HG03139 (cell line): Measurements from ENCODE around the gene EHHADH.
"Not testable (repeated sequence)": the region's sequence is repeated elsewhere in the genome, so short reads cannot be mapped to it uniquely, and the experiment has no call there.

Experiments used
- ATAC-seq: cut with Tn5 transposase; IDR thresholded peaks from one replicate; pipeline ENCODE4 v1.9.1; 2021; ENCODE audit not compliant: unreplicated experiment

EHHADH gene

DNA sequence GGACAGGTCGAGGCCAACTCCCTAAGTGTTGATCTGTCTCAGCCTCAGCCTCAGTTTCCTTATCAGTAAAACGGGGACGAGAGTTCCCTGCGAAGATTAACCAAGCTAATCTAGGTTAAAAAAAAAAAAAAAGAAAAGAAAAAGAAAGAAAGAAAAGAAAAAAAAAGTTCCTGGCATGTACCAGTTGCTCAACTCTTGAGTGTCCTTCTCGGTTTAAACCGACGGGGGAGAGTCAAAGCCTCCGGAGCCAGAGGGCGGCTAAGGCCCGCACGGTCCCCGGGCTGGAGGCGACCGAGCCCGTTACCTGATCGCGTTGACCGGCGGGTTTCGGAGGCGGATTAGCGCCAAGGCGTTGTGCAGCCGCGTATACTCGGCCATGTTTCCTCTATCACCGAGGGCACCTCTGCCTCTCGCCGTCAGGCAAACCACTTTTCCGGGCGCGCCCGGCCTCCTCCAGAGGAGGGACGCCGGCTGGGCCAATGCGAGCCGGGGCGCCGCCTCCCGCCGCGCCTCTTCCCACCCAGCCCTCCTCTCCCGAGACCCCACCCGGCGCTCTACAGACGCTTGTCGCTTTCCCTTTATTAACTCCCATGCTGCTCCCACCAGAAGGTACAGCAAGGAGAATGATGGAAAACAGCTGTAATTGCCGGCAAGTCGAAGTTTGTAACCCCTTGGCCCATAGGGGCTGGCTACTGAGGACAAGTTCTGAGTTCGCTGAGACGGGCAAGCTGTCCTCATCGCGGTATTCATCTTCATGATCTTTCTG, at the start of gene EHHADH:
TSS of gene EHHADH (minus strand) at position 405 of the 766 bp plus-strand sequence. CDS start at position 378, 27 bp downstream.
- peak; percentile 77 for ATAC-seq

DNA sequence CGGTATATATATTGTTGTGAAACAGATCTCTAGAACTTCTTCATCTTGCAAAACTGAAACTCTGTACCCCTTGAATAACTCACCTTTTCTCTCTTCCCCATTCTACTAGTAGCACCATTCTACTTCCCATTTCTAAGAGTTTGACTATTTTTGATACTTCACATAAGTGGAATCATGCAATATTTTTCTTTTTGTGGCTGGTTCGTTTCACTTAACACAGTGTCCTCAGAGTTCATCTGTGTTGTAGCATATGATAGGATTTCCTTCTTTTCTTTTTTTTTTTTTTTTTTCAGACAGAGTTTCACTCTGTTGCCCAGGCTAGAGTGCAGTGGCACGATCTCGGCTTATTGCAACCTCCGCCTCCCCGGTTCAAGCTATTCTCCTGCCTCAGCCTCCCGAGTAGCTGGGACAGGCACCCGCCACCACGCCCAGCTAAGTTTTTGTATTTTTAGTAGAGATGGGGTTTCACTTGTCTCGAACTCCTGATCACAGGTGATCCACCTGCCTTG, 46.1 kb upstream of the EHHADH start:
- not testable (repeated sequence) for ATAC-seq

DNA sequence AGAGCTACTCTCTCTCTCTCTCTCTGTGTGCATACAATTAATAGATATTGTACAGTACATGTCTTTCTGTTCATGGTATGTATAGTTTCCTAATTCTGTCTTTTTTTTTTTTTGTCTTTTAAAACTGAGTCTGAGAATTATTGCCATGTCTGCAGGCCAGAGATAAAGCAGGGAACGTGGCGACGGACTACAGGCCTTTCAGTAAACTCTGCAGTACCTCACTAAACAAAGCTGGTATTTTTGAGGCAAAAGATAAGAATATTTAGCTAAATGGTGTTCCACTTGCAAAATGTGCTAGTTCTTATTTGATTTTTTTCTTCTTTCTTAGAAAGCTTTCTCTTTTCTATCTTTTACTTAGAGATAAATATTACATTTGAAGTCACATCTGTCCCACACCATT, 44.0 kb upstream of the EHHADH start:
- ATAC-seq, result no peak

GRCh38 chr3:185292238-185292637, 38.4 kb upstream of the EHHADH start:
- ATAC-seq, result no peak

- ATAC-seq, result no peak
These were observed 36.4 kb upstream of the EHHADH start for GRCh38 chr3:185290266-185290665.

- ATAC-seq, result no peak
These were observed 29.6 kb upstream of the EHHADH start for GRCh38 chr3:185283374-185283935.

GRCh38 chr3:185282696-185283373, 29.0 kb upstream of the EHHADH start:
- ATAC-seq, result peak; percentile 99

- ATAC-seq, result no peak
These were observed 26.9 kb upstream of the EHHADH start for GRCh38 chr3:185280572-185281365.

- ATAC-seq, result no peak
These were observed 25.8 kb upstream of the EHHADH start for GRCh38 chr3:185279587-185280138.

DNA sequence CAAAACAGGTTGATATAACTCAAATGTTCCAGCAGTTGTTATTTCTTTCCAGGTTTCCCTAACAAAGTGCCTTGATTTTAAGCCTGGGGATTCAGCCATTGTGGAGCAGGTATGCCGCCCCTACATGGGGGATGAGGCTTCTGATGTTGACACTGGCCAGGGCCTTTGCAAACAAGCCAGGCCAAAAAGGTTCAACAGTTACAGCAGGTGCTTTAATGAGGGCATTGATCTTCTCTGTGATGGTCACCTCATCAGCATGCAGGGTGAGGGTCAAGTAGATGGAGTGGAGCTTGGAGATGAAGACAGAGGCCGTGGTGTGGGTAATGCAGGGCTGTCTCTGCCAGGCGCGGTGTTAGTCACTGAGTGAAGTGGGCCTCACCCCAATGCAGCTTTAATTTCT, 22.6 kb upstream of the EHHADH start:
- ATAC-seq, result no peak

DNA sequence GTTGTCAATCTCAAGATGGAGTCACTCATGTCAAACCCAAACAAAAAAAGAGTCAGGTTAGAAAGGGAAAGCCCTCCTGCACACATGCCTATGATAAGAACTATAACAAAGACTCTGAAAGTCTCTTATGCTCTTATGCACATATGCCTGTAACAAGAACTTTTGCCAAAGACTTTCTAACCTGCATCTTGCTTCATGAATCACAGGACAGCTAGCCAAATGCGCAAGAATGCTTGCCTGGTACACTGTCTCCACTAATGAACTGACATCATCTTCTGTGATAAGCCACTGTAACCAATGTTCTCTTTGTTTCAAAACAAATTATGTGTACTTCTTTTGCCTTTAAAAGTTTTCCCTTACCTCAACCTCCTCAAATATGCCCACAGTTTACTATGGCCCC, 18.2 kb upstream of the EHHADH start:
- ATAC-seq, result no peak

DNA sequence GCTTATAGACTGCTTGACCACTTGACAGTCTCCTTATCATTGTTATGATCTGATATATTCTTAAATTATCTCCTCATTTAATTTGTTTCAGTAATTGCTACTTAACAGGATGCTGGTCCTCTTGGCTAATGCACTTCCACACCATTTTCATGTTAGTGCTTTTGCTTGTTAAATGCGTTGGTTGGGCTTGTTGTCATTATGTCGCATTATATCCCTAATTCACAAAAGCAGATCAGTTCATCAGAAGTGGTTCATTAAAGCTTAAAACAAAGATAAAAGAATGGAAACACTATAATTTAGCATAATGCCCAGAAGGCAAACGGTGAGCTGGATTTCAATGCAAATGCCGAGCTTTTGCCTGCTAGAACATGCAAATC, 17.1 kb upstream of the EHHADH start:
- no peak for ATAC-seq

DNA sequence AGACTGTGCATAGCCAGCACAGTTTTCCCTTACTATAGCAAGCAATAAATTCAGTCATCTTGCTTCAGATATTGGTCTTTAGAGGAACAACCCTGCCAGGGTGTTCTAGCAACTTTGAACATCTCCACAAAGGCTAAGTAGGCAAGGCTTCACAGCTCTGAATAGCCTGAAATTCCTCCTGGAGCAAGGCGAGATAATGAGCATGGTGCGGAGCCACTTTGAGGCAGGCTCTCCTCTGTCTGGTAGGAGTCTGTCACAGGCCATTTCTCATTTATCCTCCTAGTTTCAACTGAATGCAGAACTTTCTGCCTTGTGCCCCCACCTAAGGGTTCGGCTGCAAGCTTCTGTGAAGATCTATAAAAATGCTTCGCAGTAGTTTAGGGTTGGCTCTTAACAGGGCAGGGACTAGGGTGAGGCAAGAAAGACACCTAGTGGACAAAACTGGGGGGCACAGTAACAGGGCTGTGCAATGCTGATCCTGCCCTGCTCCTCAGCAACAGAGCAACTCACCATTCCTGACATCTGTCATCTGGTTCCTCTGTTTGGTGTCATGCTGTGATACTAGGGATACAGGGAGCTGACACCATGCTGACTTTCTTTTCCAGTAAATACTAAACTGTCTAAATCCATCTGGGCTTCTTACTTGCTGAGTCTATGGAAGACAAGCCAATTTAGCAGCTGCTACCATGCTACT, 16.6 kb upstream of the EHHADH start:
- no peak for ATAC-seq

GRCh38 chr3:185268194-185268962, 14.5 kb upstream of the EHHADH start:
- no peak for ATAC-seq

DNA sequence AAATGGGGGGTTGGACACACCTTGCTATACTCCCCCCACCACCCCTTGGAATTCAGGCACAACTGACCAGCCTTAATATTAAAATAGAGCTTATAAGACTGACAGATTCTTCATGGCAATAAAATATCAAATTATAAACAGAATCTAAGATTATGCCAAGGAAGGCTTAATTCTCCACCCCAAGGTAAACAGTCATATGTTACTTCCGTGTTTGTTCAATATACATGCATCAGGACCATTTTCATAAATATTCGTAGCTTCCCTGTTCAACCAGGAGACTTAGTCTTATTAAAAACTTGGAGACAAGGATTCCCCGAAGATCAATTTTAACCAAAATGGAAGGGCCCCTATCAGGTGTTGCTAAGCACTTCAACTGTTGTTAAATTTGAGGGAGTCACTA, 13.3 kb upstream of the EHHADH start:
- no peak for ATAC-seq

DNA sequence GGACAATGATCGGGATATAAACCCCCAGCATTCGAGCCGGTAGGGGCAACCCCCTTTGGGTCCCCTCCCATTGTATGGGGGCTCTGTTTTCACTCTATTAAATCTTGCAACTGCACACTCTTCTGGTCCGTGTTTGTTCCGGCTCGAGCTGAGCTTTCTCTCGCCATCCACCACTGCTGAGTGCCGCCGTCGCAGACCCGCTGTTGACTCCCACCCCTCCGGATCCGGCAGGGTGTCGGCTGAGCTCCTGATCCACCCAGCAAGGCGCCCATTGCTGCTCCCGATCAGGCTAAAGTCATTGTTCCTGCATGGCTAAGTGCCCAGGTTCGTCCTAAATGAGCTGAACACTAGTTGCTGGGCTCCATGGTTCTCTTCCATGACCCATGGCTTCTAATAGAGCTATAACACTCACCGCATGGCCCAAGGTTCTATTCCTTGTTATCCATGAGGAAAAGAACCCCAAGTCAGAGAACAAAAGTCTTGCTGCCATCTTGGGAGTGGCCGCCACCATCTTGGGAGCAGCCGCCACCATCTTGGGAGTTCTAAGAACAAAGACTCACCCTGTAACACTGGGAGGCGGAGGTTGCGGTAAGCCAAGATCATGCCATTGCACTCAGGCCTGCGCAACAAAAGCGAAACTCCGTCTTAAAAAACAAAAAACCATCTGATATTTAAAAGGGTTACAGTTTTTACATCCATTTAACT, 11.2 kb upstream of the EHHADH start:
- no peak for ATAC-seq

DNA sequence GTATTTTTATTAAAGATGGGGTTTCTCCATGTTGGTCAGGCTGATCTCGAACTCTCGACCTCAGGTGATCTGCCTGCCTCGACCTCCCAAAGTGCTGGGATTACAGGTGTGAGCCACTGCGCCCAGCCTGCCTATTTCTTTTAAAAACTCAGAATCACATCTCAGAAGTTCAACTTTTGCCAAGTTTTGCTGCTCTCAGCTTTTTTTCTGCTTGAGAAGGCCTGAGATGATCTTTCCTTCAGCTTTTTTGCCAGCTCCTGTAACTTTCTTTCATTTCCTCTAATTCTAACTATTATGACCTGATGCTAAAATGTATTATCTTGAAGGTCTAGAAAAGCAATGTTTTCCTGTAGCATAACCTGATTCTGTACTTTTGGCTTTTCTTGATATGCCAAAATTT, 9.6 kb upstream of the EHHADH start:
- ATAC-seq, result no peak

DNA sequence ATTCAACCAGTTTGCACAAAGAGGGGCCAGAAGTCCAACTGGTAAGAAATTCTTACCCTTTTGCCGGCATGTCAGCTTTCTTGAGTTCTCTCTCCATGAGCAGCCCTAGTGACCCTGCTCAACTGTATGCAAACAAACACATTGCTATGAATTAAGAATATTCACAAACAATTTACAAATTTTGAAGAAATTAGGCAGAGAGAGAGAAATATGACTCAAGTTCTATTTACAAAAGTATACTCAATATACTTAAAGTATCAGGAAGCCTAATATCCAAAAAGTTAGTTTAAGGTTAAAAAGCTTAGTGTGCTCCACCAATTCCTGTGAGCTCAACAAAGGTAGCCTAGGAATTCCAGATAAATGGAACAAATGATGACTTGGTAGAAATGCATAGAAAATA, 3.5 kb upstream of the EHHADH start:
- no peak for ATAC-seq

DNA sequence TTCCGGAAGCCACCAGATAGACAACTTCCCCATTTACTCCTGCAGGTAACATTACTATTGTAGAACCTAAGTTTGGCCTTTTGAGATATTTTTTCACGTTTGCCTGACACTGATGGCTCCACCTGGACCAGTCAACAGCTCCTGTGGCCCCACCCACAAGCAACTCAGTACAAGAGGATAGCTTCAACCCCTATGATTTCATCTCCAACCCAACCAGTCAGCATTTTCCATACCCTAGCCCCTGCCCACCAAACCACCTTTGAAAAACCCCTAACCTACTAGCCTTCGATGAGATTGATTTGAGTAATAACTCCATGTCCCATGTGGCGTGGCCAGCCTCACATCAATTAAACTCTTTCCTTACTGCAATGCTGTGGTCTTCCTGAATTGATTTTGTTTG, 950 bp upstream of the EHHADH start:
- no peak for ATAC-seq
